NCI-H69 (cell line): ENCODE results near the gene CLDN15.
"Not testable (repeated sequence)": the region's sequence is repeated elsewhere in the genome, so short reads cannot be mapped to it uniquely, and the experiment has no call there.

ENCODE experiments used
- DNase-seq: peaks from one replicate; lab custom pipeline; 2025; lab: John Stamatoyannopoulos, UW

CLDN15 gene

GRCh38 chr7:101200504-101200861, 37.1 kb downstream of the CLDN15 start:
- DNase-seq = no peak

- not testable (repeated sequence) for DNase-seq
Observed at GRCh38 chr7:101199522-101199921, 38.1 kb downstream of the CLDN15 start.

GRCh38 chr7:101198476-101198875, 39.1 kb downstream of the CLDN15 start:
- DNase-seq = no peak

- DNase-seq = no peak
Observed at GRCh38 chr7:101197991-101198390, 39.6 kb downstream of the CLDN15 start.

GRCh38 chr7:101195884-101196283, 41.7 kb downstream of the CLDN15 start:
- no peak for DNase-seq

GRCh38 chr7:101189109-101189508, 48.5 kb downstream of the CLDN15 start:
- DNase-seq = no peak

GRCh38 chr7:101186844-101187428, 50.7 kb downstream of the CLDN15 start:
- no peak for DNase-seq

GRCh38 chr7:101186194-101186593, 51.4 kb downstream of the CLDN15 start:
- no peak for DNase-seq

GRCh38 chr7:101185258-101185839, 52.3 kb downstream of the CLDN15 start:
- DNase-seq = no peak
